Progenitor cell of endocrine pancreas (in vitro differentiated cells): ENCODE data around the gene CCL7. TPM values are rescaled to one million over a fixed set of nuclear protein-coding genes. Genes with fewer than 3 reads are reported as not detected.

Experiments used
- DNase-seq: peaks from one replicate; pipeline ENCODE4 v3.0.0; 2021; ENCODE audit warnings: low spot score; ENCODE audit not compliant: unreplicated experiment
- H3K27ac Mint-ChIP-seq: 2 replicates; pipeline ENCODE4 v1.8.0; 2021; ENCODE audit warnings: mild to moderate bottlenecking, moderate library complexity, mixed read lengths
- H3K27me3 Mint-ChIP-seq: 2 replicates; pipeline ENCODE4 v1.8.0; 2021; ENCODE audit warnings: mixed read lengths
- H3K36me3 Mint-ChIP-seq: 2 replicates; pipeline ENCODE4 v1.8.0; 2022; ENCODE audit warnings: mixed read lengths; ENCODE audit not compliant: insufficient read depth
- H3K4me1 Mint-ChIP-seq: 2 replicates; pipeline ENCODE4 v1.8.0; 2021; ENCODE audit warnings: low read depth, mixed read lengths
- H3K4me3 Mint-ChIP-seq: 2 replicates; pipeline ENCODE4 v1.8.0; 2021; ENCODE audit warnings: low read depth, mild to moderate bottlenecking, moderate library complexity, mixed read lengths
- H3K9me3 Mint-ChIP-seq: 2 replicates; pipeline ENCODE4 v1.8.0; 2021; ENCODE audit warnings: low read depth, mixed read lengths
- total RNA-seq: library from RNA; stranded (reverse); gene quantifications from 2 replicates; pipeline ENCODE4 v1.2.1, GENCODE V29; 2021
- TF ChIP-seq, protein P1 (sequence below): fragments of 200-600 bp; sonication (generic); IDR thresholded peaks from one replicate; pipeline ENCODE4 v1.5.0; 2021; ENCODE audit warnings: antibody characterized with exemption, mild to moderate bottlenecking; ENCODE audit not compliant: unreplicated experiment

Gene CCL7
- total RNA-seq, 1 donor from 2014 or later: not detected

DNA sequence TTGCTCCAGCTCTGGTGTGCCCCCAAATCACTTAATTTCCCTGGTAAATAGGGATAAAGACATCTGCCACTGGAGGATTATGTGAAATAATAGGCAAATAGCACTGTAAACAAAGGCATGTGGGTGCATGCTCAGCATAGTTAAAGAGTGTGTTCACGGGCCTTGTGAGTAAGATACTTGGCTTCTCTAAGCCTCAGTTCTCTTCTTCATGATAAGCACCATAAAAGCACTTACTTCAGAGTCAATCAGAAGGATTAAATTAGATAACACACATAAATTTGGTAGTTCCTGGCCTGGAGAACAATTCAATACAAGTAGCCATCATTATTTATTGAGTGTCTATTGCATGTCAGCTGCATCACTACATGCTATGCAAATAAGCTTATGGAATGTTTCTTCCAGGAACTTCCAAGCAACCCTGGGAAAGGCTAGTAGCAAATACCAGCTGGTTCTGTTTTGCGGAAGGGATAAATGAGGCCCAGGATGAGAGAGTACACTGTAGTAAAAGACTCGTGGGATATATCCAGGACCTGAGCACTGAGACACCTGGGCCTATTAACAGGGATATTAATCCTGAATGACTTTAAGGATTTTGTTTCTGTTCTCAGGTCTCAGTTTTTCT lies 30.0 kb downstream of the CCL7 start:
- no peak for DNase-seq
- TF ChIP-seq, protein P1, sequence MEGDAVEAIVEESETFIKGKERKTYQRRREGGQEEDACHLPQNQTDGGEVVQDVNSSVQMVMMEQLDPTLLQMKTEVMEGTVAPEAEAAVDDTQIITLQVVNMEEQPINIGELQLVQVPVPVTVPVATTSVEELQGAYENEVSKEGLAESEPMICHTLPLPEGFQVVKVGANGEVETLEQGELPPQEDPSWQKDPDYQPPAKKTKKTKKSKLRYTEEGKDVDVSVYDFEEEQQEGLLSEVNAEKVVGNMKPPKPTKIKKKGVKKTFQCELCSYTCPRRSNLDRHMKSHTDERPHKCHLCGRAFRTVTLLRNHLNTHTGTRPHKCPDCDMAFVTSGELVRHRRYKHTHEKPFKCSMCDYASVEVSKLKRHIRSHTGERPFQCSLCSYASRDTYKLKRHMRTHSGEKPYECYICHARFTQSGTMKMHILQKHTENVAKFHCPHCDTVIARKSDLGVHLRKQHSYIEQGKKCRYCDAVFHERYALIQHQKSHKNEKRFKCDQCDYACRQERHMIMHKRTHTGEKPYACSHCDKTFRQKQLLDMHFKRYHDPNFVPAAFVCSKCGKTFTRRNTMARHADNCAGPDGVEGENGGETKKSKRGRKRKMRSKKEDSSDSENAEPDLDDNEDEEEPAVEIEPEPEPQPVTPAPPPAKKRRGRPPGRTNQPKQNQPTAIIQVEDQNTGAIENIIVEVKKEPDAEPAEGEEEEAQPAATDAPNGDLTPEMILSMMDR: no peak
- Mint-ChIP-seq H3K36me3 (no peaks in the 10 kb centered on the region), H3K4me3 (no peak overlapping the region), H3K4me1 (peaks cover 2% of the 10 kb centered on the region), H3K9me3 (no peaks in the 10 kb centered on the region), H3K27ac (no peak overlapping the region), H3K27me3 (no peaks in the 10 kb centered on the region)

DNA sequence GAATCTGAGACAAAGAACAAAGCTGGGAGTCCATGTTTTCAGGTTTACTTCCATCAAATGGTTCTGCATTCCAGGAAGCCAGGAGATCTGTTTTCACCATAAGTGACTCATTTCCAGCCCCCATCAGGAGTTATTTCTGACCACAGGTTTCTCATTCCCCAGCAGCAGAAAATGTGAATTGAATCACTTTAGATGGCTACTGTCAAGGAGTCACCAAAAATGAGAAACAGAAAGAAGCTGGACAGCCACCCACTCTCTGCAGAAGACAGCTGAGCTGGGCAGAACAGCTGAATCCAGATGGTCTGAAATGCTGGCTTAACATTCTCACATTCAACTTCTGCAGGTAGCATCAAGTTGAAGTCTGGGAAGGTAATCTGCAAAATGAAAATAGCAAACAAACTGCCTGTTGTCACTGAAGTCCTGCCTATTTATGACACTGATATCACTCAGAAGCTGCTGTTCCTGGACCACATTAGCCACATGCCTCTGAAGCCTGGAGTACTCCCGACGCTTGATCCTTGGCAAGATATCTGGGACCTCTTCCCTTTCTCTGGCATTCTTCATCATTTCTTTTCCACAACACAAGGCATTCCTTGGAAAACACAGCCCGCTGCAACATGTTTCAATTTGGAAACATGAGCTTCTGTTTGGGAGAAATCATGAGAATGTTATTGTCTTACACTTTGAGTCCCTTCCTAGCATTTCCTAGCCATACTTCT lies 30.8 kb downstream of the CCL7 start:
- Mint-ChIP-seq H3K9me3 (no peaks in the 10 kb centered on the region), H3K27me3 (no peaks in the 10 kb centered on the region)

DNA sequence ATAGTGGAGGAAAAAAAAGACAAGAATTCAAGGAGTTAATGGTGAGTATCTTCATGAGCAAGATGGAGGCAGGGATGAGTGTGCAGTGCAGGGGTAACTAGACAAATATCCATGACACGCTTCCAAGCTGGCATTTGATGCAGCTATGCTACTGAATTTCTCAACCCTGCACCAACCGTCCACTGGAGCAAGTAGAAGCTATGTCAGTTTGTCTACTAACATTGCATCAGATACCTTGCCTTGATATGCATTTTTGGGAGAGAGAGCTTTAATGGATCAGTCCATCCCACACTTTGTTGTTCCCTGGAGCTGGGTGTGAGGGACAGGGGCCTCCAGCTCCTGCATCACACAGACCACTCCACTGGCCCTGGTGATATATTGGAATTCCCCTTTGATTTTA lies 32.0 kb downstream of the CCL7 start:
- H3K9me3 Mint-ChIP-seq: no peaks in the 10 kb centered on the region
- no peak overlapping the region for H3K27ac Mint-ChIP-seq
- DNase-seq: no peak
- no peaks in the 10 kb centered on the region for H3K36me3 Mint-ChIP-seq
- H3K4me3 Mint-ChIP-seq: no peak overlapping the region
- peaks cover 4% of the 10 kb centered on the region for H3K27me3 Mint-ChIP-seq
- TF ChIP-seq, protein P1: no peak
- peaks cover 2% of the 10 kb centered on the region for H3K4me1 Mint-ChIP-seq

More for the DNA sequence above, 30.8 kb downstream of the CCL7 start:
- H3K36me3 Mint-ChIP-seq: no peaks in the 10 kb centered on the region
- TF ChIP-seq, protein P1: no peak
- no peak overlapping the region for H3K27ac Mint-ChIP-seq
- peaks cover 2% of the 10 kb centered on the region for H3K4me1 Mint-ChIP-seq
- no peak for DNase-seq
- no peak overlapping the region for H3K4me3 Mint-ChIP-seq

DNA sequence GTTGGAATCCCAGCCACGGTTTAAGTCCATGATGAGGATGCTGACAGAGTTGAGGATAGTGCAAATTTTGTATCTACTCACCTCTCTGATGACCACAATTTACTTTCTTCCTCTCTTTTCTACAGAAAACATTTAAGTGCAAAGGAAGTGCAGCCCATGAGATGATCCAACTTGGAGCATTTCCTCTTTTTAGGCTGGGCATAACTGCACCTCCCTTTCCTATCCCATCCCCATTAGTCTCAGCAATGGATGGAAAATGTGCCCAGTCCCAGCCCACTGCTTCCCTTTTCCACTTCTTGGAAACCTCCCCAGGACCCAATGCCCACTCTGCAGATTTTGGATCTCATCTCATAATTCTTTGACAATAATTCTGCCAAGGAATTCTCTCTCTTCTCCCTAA lies 32.6 kb downstream of the CCL7 start:
- DNase-seq: no peak
- Mint-ChIP-seq H3K9me3 (no peaks in the 10 kb centered on the region), H3K4me3 (no peak overlapping the region), H3K27me3 (peaks cover 4% of the 10 kb centered on the region), H3K27ac (no peak overlapping the region), H3K36me3 (no peaks in the 10 kb centered on the region), H3K4me1 (peaks cover 2% of the 10 kb centered on the region)
- TF ChIP-seq, protein P1: no peak

DNA sequence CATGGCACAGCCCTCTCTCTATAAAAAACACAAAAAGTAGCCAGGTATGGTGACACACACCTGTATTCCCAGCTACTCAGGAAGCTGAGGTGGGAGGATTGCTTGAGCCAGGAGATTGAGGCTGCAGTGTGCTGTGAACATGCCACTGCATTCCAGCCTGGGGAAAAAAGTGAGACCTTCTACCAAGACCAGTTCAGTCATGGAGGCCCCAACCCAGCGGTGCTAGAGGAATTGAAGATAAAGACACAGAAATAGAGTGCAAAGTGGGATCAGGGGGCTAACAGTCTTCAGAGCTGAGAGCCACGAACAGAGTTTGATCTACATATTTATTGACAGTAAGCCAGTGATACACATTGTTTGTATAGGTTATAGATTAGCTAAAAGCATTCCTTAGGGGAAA lies 33.6 kb downstream of the CCL7 start:
- TF ChIP-seq, protein P1: no peak
- no peak overlapping the region for H3K27ac Mint-ChIP-seq

More for the DNA sequence above, 33.6 kb downstream of the CCL7 start:
- no peak overlapping the region for H3K4me3 Mint-ChIP-seq
- H3K9me3 Mint-ChIP-seq: no peaks in the 10 kb centered on the region
- no peaks in the 10 kb centered on the region for H3K36me3 Mint-ChIP-seq
- H3K27me3 Mint-ChIP-seq: peaks cover 4% of the 10 kb centered on the region
- DNase-seq: no peak
- no peaks in the 10 kb centered on the region for H3K4me1 Mint-ChIP-seq
